Measurements from ENCODE around the gene NHLRC2.
"Not testable (repeated sequence)": the region's sequence is repeated elsewhere in the genome, so short reads cannot be mapped to it uniquely, and the experiment has no call there.

NHLRC2 gene, protein sequence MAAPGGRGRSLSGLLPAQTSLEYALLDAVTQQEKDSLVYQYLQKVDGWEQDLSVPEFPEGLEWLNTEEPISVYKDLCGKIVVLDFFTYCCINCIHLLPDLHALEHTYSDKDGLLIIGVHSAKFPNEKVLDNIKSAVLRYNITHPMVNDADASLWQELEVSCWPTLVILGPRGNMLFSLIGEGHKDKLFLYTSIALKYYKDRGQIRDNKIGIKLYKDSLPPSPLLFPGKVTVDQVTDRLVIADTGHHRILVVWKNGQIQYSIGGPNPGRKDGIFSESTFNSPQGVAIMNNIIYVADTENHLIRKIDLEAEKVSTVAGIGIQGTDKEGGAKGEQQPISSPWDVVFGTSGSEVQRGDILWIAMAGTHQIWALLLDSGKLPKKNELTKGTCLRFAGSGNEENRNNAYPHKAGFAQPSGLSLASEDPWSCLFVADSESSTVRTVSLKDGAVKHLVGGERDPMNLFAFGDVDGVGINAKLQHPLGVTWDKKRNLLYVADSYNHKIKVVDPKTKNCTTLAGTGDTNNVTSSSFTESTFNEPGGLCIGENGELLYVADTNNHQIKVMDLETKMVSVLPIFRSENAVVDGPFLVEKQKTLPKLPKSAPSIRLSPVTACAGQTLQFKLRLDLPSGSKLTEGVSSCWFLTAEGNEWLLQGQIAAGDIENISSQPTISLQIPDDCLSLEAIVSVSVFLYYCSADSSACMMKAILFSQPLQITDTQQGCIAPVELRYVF

DNA sequence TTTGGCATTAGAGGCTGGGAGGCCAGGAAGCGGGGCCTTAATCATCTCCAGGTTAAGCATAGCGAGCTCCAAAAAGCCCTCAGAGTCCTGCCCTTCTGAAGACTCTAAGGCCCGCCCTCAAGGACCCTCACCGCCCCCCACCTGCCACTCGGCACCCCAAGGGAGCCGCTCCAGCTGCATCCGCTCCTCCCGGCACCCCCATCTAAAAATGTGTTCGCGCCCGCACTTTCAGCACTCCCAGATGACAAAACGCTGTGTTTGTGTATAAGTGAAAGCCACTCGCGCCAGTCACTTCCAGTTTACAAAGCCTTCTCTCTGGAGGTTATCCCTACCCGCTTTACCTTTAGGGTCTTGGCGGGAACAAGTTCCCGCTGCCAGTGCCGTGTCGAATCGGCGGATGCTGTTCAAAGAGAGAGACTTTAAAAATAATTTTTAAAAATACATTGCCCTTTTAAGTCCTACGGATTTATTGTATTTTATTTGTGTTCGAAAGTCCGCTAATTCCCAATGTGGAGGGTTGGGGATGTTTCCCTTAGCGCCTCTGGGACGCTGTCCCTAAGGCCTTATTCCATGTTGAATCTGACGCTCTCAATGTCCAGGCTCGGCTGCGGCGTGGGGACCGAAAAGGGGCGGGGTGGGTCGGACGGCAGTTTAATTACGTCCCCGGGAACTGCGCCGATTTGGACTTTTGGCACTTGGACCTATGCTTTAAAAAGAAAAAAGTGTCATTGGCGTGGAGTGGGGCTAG, at the start of gene NHLRC2, which contains the start of gene DCLRE1A:
NHLRC2 (plus strand) TSS at position 649 of the 748 bp plus-strand sequence. CDS start 212 bp downstream, outside the sequence.
DCLRE1A (minus strand) TSS at position 70 of the 748 bp plus-strand sequence. CDS start 900 bp downstream, outside the sequence.
- DNase-seq (ENCODE audit: low read depth): peak; percentile 60

DNA sequence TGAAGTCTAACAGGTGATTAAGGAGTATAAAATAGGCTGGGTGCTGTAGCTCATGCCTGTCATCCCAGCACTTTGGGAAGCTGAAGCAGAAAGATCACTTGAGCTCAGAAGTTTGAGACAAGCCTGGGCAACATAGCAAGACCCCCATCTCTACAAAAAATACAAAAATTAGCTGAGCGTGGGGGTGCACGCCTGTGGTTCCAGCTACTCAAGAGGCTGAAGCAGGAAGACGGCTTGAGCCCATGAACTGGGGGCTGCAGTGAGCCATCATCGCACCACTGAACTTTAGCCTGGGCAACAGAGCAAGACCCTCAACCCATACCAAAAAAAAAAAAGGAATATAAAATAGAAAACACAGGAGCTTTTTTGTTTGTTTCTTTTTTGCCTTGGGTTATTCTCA, 48.0 kb upstream of the NHLRC2 start:
- no peak for DNase-seq (ENCODE audit: low read depth)

DNA sequence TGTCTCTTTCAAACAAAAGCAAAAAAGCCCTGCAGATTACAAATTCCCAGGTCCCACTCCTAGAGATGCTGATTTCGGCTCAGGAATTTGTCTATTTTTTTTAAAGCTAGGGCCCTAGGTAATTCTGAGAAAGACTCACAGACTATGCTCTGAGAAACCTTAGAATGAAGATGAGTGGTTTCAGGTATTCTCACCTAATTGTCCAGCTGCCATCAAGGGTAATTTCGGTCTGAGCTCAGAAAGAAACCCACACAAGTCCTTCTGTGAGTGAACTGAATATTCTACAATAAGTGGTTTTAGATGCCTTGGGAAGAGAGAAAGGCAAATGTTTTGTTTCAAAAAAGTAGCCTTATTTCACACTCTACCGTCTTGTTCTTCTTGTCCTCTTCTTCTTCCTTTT, 46.3 kb upstream of the NHLRC2 start:
- no peak for DNase-seq (ENCODE audit: low read depth)

DNA sequence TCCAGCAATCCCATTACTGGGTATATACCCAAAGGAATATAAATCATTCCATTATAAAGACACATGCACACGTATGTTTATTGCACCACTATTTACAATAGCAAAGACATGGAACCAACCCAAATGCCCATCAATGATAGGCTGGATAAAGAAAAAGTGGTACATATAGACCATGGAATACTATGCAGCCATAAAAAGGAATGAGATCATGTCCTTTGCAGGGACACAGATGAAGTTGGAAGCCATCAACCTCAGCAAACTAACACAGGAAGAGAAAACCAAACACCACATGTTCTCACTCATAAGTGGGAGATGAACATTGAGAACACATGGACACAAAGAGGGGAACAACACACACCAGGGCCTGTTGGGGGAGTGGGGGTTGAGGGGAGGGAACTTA, 39.8 kb upstream of the NHLRC2 start:
- not testable (repeated sequence) for DNase-seq (ENCODE audit: low read depth)

DNA sequence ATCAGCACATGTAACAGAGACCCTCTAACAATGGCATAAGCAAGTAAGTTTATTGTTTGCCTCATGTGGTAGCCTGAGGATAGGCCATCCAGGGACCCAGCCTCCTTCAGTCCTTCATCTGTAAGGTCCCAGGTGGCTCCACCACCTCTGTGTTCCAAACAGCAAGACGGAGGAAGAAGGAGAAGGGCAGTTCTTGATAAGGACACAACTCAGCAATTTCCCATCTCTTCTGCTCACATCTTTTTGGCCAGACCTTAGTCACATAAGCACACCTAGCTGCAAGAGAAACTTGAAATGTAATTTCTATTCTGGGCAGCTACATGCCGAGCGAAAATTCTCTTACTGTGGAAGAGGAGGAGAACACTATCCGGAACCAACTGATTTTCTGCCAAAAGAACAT, 34.5 kb upstream of the NHLRC2 start:
- no peak for DNase-seq (ENCODE audit: low read depth)

DNA sequence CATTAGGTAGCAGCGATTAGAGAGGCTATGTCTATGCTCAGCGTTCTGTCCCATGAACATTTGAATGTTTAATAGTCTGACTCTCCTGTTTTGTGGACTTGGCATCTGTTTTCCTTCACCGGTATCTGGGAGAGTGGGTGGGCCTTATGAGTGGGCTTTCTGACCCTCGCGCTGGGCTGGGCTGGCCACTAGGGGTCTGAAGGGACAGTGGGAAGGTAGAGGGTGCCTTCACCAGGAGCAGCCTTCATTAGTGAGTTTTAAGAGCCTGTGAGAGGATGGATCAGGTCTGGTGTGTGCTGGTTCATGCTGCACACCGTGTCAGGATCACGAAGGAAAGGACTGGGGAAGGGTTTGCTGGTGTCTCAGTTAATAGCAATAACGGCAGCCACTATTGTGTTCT, 34.0 kb upstream of the NHLRC2 start:
- DNase-seq (ENCODE audit: low read depth): no peak

DNA sequence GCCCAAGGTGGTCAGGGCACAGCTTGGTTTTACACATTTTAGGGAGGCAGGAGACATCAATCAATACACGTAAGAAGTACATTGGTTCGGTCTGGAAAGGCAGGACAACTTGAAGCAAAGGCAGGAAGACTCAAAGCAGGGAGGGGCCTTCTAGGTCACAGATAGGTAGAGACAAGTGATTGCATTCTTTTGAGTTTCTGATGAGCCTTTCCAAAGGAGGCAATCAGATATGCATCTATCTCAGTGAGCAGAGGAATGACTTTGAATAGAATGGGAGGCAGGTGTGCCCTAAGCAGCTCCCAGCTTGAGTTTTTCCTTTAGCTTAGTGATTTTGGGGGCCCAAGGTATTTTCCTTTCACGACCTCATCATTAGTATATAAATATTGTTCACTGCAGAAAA, 33.2 kb upstream of the NHLRC2 start:
- DNase-seq (ENCODE audit: low read depth): not testable (repeated sequence)

DNA sequence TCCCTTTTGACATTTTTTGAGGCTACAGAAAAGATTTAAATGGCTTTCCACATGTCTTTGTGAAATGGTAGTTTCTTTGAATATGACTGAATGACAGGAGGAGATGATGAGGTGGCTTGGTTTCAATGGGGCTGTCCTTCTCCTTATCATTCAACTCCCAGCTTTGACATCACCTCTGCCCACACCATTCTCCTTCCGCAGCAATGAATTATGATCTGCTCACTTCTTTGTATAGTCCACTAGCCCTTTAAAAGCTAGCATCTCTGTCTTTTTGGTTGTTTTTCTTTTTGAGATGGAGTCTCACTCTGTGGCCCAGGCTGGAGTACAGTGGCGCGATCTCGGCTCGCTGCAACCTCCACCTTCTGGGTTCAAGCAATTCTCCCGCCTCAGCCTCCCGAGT, 32.3 kb upstream of the NHLRC2 start:
- DNase-seq (ENCODE audit: low read depth): no peak

DNA sequence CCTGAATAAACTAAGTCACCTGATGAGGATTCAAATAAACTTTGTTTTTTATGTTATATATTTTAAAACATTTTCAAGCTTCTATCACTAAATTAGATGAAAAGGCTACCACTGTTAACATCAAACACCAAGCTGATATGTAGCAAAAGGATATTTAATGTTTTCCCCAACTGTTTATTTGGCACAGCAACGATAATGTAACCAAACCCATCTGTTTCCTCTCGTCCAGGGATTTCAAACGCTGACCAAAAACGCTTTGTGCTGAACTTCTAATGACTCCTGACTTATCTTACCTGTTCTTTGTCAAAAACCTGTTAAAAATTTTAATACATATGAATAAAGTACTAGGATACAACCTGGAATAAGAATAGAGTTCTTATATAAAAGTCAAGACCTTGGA, 31.1 kb upstream of the NHLRC2 start:
- DNase-seq (ENCODE audit: low read depth): no peak

DNA sequence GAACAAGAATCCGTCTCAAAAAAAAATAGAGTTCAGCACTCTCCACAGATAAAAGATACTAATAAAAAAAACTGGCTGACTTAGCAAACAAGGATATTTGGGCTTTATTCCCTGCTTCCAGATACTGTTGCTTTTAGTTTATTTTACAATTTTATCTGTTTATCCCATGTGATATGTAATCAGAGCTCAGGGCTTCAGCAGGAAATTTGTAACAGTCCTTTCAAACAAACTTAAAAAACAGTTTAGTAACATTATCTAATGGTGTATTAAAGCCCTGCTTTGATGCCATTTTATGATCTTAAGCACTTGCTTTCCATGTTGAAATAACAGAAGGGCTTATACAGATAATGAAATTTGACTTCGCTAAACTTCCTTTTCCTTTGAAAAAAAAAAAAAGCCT, 28.7 kb upstream of the NHLRC2 start:
- DNase-seq (ENCODE audit: low read depth): no peak

DNA sequence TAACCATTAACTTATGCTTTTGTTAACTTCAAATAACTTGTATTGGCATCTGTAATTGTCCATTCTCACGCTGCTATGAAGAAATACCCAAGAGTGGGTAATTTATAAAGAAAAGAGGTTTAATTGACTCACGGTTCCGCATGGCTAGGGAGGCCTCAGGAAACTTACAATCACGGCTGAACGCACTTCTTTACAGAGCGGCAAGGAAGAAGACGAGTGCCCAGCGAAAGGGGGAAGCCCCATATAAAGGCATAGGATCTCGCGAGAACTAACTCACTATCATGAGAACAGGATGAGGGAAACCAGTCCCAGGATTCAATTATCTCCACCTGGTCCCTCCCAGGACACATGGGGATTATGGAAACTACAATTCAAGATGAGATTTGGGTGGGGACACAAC, 25.9 kb upstream of the NHLRC2 start:
- not testable (repeated sequence) for DNase-seq (ENCODE audit: low read depth)

DNA sequence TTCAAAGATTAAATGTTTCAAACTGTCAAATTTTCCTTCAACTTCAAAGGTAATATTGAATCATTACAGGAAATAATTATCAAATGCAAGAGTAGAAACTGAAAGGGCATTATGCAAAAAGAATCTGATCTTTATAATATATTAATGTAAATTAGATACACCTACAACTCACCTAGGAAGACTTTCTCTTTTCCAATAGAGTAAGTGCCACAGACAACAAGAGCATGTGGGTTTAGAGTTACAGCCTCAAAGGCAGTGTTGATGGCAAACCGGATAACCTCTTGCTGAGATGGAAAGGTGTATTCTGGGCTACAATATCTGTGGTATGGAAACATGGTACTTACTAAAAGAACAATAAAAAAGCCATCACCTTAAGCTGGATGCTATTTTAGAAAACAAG, 12.3 kb upstream of the NHLRC2 start:
- no peak for DNase-seq (ENCODE audit: low read depth)

DNA sequence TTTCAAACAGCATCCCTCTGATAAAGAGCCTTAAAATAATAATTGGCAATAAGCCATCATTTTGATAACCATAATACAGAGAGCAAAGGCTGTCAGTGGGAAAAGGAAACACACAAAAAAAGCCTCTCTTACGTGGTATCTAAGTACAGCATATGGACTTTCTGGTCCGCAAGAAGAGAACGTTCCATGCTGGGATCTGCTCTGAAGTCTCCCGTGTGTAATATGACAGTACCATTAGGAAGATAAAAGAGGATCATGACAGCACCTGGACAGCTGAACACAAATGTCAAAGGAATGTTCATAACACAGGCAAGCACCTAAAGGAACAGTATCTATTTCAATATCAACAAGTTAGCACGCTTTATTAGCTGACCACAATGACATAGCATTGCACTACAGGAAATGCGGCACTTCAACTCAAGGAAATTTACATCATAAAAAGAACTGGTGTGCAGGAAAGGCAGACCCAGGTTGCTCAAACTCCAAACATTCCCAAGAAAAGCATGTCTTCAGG, 10.4 kb upstream of the NHLRC2 start:
- DNase-seq (ENCODE audit: low read depth): no peak

DNA sequence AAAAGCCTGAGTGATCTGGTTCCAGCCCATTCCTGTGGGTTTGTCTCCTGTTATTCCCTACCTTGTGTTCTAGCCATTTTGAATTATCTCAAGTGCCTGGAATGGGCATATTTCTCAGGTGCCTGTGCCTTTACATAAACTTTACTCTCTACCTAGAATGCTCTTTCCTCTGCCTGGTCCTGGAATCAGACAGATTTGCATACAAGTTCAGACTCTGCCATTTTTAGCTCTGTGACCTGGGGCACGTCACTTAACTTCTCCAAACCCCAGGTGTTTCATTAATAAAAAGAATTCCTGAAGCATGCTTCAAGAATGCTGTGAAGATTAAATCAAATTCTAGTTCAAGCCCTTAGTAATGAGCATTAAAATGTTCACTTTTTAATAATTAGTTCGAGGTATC, 8.4 kb upstream of the NHLRC2 start:
- no peak for DNase-seq (ENCODE audit: low read depth)

DNA sequence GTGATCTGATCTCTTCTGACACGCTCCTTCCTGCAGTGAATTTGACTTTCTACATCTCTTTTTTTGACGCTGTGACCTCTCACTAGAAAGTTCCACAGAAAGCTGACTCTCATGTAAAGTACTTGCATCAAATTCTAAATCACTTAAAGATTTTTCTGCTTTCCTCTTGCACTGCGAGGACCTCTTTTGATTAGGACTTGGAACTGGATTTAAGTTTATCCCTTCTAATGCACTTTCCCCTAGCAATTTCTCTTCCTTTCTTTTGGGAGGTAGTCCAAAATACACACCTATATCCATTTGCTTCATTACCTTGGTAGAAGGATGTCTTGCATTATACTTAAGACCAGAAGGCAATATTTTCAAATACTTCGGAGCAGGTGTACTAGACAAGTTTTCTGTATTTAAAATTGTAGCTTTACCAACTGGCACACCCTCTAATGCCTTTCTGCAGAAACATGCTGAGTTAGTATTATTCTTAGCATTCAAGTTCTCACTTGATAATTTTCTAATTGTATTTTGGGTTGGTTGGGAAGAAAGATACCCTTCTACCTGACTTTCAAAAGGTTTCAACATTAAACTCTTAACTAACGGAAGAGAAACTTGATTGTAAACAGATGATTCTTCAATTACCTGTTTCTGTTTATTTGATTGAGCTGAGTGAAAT, 5.2 kb upstream of the NHLRC2 start:
- DNase-seq (ENCODE audit: low read depth): no peak

DNA sequence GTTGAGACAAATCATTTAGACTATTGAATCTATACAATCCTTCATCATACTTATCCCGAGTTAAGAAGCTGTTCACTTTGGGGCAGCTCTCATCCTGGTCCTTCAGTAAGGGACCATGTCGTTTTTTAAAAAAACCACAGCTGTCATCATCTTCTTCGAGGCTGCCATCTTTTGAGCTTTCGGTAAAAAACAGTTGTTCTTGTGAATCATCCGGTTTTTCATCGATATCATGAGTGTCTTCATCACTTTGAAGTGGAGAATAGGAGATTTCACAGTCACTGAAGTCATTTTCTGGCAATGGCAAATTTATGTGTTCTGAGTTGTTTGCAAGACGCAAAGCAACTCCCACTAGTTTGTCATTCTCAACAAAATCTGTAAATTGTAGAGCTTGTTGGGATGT, 4.5 kb upstream of the NHLRC2 start:
- DNase-seq (ENCODE audit: low read depth): no peak

DNA sequence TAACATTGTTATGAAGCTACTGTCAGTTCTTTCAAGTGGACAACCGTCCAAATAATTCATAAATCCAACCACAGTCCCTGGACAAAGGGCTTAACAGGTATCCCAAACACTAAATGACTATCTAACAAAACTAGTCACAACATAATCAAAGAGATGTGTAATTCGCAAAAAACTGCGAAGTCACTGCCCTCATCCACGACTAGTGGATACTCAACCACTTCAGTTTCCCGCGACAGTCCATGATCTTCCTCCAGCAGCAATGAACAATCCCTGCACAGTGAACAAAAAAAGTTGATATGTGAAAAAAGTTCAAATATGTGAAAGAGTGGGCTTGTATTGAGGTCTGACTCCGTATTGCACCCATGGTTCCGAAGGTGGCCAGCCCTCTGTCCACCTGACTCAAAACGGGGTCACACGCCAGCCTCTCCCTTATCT, 866 bp upstream of the NHLRC2 start:
- no peak for DNase-seq (ENCODE audit: low read depth)

DNA sequence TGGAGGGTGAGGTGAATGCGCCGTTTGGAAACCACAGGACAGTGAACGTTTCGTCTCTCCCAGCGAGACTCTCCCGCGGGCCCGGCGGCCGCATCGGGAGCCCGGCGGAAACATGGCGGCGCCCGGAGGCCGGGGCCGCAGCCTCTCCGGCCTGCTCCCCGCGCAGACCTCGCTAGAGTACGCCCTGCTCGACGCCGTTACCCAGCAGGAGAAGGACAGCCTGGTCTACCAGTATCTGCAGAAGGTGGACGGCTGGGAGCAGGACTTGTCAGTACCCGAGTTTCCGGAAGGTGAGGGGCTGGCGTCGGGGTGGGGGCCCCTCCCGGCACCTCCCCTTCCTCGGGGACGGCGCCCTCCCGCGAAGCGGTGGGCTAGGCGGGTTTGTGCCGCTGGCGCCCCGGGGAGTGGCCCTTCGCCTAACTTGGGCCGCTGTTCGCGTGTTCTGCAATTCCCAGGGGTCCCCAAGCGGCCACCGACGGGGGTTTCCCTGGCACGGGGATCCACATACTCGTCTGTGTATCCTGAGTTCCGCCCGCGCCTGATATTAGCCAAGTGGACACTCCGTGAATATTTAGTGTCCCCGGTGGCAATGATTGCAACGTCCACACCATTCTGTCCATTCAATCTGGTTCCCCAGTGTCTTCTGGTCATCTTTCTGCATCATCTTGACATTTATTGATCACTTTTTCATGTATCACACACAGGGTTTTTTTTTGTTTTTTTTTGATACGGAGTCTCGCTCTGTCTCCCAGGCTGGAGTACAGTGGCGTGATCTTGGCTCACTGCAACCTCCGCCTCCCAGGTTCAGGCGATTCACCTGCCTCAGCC, 514 bp downstream of the NHLRC2 start:
- no peak for DNase-seq (ENCODE audit: low read depth)

DNA sequence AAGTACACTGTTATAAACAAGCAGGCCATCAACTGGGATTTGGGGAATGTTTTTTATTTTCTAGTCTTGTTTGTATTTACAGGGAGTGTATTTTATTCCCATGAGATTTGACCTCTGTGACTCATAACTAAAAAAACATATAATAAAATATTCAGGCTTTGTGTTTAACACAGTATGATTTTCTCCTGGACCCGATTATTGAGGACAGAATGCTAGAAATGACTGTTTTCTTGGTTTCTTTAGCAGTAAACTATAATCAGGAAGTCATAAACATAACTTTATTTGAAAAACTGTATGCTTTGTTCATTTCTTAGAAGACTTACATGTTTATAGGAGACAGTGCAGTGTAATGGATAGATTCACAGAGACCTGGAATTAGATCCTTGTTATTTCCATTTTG, 2.1 kb downstream of the NHLRC2 start:
- DNase-seq (ENCODE audit: low read depth): no peak

DNA sequence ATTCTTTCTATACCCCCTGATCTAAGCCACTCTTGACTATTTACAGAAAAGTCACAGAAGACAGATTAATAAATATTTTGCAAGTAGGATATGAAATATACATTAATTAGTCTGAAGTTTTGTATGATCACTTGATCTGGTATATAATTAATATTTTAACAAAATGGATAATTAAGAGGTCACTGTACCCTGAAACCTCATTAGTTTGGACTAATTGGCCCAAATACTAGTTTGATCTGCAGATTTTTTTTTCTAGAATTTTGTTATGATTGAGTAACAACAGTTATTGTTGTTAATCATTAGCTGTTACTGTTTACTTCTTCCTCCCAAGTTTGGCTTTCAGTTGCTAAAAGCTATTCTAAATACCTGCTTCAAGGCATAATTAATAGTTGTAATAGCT, 2.7 kb downstream of the NHLRC2 start:
- no peak for DNase-seq (ENCODE audit: low read depth)

DNA sequence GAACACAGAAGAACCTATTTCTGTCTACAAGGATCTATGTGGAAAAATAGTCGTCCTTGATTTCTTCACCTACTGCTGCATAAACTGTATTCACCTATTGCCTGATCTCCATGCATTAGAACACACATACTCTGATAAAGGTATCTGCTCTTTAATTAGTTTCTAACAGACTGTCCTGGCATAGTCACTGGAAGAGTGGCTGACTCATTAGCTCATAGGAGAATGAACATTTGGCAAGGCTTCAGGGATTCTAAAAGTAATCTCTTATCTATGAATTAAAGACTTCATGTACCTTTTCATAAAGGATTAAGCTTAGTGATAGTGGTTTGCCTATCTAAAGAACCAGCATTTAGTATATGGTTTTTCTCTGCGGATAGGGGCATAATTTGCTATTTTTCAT, 4.1 kb downstream of the NHLRC2 start:
- no peak for DNase-seq (ENCODE audit: low read depth)

Data from stromal cell of bone marrow (primary cell).